ENCODE data around the gene PLEKHA6.
A peak's percentile ranks its signal among the peaks of the same experiment; 100 is the strongest.

PLEKHA6 gene

DNA sequence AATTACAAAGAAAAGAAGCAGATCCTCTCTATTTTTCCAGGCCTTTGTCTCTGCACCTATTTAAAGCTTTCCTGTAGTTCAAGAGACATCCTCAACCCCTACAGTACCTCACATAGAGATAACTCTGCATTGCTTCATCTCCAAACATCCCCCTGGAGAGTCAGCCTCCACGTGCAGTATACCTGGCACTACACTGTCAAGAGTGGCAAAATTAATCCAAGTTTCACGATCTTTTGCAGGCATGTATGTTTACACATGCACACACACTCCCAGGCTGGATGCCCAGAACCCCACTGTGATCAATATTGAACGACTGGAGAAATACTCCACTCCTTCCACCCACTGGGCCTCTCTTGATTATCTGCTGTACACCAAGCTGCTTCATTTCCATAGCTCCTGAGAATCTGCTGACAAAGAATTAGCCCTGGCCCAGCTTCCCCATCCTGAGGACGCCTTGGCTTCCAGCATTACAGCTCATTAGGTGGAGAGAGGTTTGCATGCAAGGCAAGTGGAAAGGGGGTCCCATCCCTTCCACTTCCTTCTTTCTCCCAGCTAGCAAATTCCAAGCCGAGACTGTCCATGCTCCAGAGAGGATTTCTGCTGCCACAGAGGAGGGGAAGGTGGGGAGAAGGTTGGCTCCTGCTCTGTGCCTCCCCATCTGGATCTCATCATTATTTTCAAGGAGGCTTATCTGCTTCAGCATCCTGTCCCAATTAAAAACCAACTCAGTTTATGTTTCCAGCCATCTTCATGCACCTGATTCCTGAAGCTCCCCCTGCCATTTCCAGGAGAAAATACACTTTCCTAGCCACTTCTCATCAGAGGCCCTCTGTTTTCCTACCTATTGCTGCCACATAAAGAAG is 79.4 kb downstream of the PLEKHA6 start:
- DNase-seq, result no peak

DNA sequence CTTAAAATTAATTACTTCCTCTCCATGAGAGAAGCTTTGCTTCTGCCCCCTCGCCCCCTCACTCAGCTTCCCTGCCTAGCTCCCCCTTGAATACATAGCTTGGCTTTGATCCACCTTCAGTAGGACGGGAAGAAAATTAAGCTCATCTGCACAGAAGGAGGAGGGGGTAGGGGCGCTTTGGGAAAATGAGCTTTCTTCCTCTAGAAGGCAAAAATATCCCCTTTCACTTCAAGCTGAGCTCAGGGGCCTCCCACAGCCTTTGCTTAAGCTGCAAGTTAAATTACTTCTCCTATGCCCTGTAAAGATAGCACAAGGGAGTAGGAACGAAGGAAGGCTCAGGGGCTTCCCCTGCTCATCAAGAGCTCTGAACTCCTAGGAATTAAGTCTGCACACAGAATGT is 80.8 kb downstream of the PLEKHA6 start:
- DNase-seq, result no peak

DNA sequence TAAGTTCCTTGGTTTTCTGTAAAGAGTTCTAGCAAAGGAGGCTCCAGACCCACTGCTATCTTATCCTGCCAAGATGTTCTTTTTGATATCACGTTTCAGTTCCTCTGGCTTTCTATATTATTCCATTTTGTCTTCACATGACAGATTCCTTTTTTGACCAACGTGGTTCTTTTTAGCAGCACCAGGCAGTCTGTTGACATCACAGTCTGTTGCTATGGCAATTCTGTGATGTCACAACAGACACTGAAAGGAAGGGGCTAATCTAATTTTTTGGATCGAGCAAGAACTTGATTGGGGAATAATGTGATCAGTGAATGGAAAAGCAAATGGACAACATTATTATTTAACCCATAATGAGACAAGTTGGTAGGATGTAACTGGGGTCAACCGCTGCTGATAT is 81.5 kb downstream of the PLEKHA6 start:
- no peak for DNase-seq

GRCh38 chr1:204277563-204278219 is 82.0 kb downstream of the PLEKHA6 start:
- DNase-seq, result no peak

DNA sequence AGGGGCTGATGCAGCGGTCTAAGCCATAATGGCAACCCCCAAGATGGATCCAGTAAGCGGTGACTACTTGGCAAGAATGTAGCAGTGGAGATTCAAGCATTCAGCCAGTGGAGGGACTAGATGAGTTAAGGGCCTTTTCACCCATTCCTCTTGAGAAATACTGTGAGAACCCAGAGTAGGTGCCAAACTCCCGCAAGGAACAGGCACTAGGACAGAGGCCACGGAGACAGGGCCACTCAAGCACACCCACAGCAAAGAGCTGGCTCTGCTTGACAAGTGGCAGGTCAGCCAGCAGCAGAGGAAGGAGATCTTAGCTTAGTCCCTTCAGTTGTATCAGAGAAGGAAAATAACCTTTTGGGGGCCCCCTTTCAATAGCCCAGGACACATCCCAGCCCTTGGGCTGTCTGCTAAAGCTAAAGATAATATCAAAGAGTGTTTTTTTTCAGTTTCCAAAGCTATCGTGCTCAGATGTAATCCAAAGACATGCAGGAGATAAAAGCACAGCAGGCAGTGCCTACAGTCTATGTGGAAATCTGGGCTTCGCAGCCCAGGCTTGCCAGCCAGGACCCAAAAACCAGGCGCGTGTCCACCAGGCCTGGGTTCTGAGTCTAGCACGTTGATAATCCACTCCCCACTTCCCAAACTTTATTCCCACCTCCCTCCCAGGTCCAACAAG is 83.9 kb downstream of the PLEKHA6 start:
- DNase-seq, result no peak

GRCh38 chr1:204274446-204274845 is 85.3 kb downstream of the PLEKHA6 start:
- no peak for DNase-seq

GRCh38 chr1:204272505-204272904 is 87.2 kb downstream of the PLEKHA6 start:
- DNase-seq, result no peak

DNA sequence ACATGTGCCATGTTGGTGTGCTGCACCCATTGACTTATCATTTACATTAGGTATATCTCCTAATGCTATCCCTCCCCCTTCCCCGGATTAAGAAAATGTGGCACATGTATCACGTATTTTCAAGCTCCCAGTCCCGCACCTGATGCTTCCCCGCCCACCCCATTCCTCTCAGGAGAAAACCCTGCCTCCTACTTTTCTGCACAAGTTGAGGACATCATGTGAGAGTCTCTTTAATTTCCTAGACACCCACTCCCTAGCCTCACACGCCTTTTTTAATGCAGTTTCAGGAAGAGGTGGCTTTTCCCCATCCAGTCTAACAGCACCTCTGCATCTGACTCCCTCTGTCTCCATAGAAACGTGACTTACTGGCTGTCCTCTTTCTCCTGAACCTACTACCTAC is 87.8 kb downstream of the PLEKHA6 start:
- DNase-seq, result no peak

DNA sequence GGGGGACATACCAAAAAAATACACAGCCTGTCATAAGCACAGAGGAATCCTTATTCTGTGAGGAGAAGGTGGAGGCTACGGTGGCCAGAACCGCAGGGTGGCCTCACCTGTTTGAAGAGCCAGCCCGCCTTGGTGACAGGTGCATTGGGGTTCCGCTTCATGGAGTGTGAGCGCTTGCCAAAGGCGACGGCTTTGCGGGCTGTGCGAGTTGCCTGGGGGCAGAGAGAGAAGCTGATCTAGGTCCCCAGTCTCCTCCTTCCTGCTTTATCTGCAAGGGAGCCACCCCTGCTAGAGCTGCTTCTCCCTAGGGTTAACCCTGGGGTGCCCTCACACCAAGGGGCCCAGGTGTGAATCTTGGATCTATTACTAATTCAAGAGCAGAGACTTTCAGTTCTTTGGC is 91.6 kb downstream of the PLEKHA6 start:
- DNase-seq, result peak; percentile 35 to 81

DNA sequence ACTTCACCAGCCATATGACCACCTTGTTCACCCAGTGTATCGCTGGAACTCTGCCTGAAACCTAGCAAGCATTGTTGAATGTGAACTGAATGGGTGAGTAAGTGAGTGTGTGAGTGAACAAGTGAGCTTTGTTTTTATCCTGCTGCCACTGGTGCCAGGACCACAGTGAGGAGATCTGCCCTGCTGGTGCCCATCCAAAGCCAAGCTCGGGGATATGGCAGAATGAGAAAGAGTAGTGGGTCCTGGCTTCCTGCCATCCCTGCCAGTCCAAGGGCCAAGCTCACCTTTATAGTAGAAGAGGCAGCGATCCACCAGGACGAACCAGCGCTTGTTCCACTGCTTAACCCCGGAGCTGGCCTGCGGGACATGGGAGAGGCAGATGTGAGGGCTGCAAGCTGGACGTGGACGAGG is 92.5 kb downstream of the PLEKHA6 start:
- no peak for DNase-seq

DNA sequence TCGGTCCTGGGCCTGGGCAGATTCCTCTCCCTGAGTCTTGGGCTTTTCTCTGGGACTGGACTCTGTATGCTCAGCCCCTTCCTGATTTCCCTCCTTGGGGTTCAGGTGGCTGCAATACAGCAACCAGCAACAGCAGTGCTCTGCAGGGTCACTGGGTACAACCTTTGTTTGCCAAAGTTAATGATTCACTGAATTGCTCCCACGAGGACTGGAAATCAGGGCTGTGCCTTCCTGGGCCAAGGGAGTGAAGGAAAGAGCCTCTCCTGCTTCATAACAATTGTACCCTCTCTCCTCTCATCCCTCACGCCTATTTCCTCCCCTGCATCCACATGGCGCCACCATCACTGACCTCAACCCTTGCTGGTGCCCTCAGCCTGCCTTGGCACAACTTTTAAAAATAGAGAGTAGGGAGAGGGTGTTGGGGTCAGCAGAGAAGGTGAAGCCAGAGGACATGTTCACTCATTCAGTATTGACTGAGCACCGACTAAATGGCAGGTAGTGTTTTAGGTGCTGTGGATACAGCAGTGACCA is 93.2 kb downstream of the PLEKHA6 start:
- DNase-seq, result no peak

DNA sequence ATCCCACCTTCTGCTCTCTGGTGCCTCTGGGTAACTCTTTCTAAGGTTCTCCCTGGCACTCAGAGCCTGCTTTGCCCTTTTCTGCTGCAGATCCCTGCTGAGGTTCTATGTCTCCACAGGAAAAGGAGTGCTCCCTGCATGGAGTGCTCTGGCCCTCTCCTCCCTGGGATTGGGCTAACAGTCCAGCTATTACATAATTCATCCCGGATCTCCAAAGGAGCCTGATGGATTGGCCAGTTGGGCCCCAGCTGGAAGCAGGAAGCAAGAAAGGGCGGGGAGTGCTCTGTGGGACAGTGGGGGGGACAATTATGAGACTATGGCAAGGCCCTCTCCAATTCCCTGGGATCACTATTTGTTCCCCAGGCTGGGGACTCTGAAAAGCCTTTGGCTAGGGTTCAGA is 94.1 kb downstream of the PLEKHA6 start:
- DNase-seq, result no peak

- no peak for DNase-seq
Measured at GRCh38 chr1:204264805-204265204, 94.9 kb downstream of the PLEKHA6 start.

- no peak for DNase-seq
Measured at GRCh38 chr1:204263254-204263910, 96.3 kb downstream of the PLEKHA6 start.

GRCh38 chr1:204262506-204263253 is 97.0 kb downstream of the PLEKHA6 start:
- DNase-seq, result no peak

- no peak for DNase-seq
Measured at GRCh38 chr1:204261746-204262505, 97.8 kb downstream of the PLEKHA6 start.

DNA sequence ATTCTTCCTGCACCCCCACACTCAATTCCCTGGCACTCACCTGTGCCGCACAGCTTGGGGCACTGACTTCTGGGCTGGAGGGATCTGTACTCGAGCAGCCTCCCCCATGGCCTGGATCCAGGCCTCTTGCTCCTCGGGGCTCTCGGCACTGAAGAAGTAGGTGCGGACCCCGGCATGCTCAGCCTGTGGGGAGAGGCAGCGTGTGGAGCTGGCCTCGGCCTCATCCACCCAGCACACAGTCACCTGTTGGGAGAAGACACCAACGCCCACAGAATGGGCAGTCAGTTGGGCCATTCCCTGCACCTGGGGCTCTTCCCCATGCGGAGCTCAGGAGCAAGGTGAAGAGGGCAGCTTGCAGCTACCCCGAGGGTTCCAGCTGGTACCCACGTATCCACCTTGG is 98.5 kb downstream of the PLEKHA6 start:
- no peak for DNase-seq

GRCh38 chr1:204260601-204261197 is 99.0 kb downstream of the PLEKHA6 start:
- DNase-seq, result no peak

- no peak for DNase-seq
Measured at GRCh38 chr1:204259782-204260181, 99.9 kb downstream of the PLEKHA6 start.

GRCh38 chr1:204259196-204259595 is 100.5 kb downstream of the PLEKHA6 start:
- DNase-seq, result no peak
